ENCODE results near the gene APMAP. TPM values are rescaled to one million over a fixed set of nuclear protein-coding genes. Genes with fewer than 3 reads are reported as not detected.

APMAP gene
- total RNA-seq, 1 experiment from 2014 or later: 82.7 TPM

- RAD21 ChIA-PET (ENCODE audit: low non-redundant PET in 1 of 2, low total read pairs in 2 of 2, uncharacterized antibody in 2 of 2, unreplicated experiment in 2 of 2): no interaction called here
- no TSS peak for BruUV-seq (replicated peaks)
- DNase-seq (ENCODE audit: low read depth, low spot score): no peak
These were observed 39.5 kb upstream of the APMAP start for GRCh38 chr20:25032065-25032477.

GRCh38 chr20:25031241-25031640, 38.7 kb upstream of the APMAP start:
- no TSS peak for BruUV-seq (replicated peaks)
- Histone ChIP-seq H4K20me1 (ENCODE audit: insufficient read depth) (no peaks in the 10 kb centered on the region), H3K79me2 (ENCODE audit: insufficient read depth, low read length) (no peaks in the 10 kb centered on the region), H3K4me3 (replicated peaks in 1 of 2; ENCODE audit: low read depth in 1 of 2, low read length in 2 of 2) (no peak overlapping the region), H3K27me3 (ENCODE audit: insufficient read depth, low read length) (no peaks in the 10 kb centered on the region), H3K27ac (ENCODE audit: low read depth, low read length) (no peak overlapping the region), H3K4me1 (ENCODE audit: control insufficient read depth in 1 of 2, insufficient read depth in 2 of 2, low read length in 2 of 2) (no peaks in the 10 kb centered on the region), H3K4me2 (ENCODE audit: low read length) (no peak overlapping the region), H2AFZ (ENCODE audit: low read depth, low read length, poor library complexity, severe bottlenecking) (no peak overlapping the region), H3K9me2 (ENCODE audit: insufficient read depth) (0 out of 2 replicates have a peak, but pooled peaks cover 3% of the 10 kb centered on the region), H3K9me3 (ENCODE audit: control insufficient read depth in 1 of 2, insufficient read depth in 1 of 2, low read depth in 1 of 2, low read length in 2 of 2) (no peaks in the 10 kb centered on the region), H3K9ac (ENCODE audit: low read length) (no peak overlapping the region), H3K36me3 (ENCODE audit: control insufficient read depth in 1 of 2, insufficient read depth in 2 of 2, low read length in 2 of 2) (no peaks in the 10 kb centered on the region)
- ChIA-PET CTCF (no interaction called here), RAD21 (ENCODE audit: low non-redundant PET in 1 of 2, low total read pairs in 2 of 2, uncharacterized antibody in 2 of 2, unreplicated experiment in 2 of 2) (no interaction called here), POLR2A (no interaction called here)
- no peak for TF ChIP-seq RAD21 (IDR thresholded peaks at IDR 0.05; ENCODE audit: low read depth)
- TF ChIP-seq JUND (IDR thresholded peaks at IDR 0.05): no peak
- TF ChIP-seq SP1 (IDR thresholded peaks at IDR 0.05; ENCODE audit: low read depth): no peak
- DNase-seq (ENCODE audit: low read depth, low spot score) (no peak), ATAC-seq (no peak)
- intact Hi-C loops (cut with micrococcal nuclease): no loop called here

More at GRCh38 chr20:25032065-25032477, 39.5 kb upstream of the APMAP start:
- Histone ChIP-seq H3K79me2 (ENCODE audit: insufficient read depth, low read length) (no peaks in the 10 kb centered on the region), H3K9ac (ENCODE audit: low read length) (no peak overlapping the region), H3K4me2 (ENCODE audit: low read length) (no peak overlapping the region), H3K4me1 (ENCODE audit: control insufficient read depth in 1 of 2, insufficient read depth in 2 of 2, low read length in 2 of 2) (no peaks in the 10 kb centered on the region), H3K36me3 (ENCODE audit: control insufficient read depth in 1 of 2, insufficient read depth in 2 of 2, low read length in 2 of 2) (no peaks in the 10 kb centered on the region), H3K27ac (ENCODE audit: low read depth, low read length) (no peak overlapping the region), H3K4me3 (replicated peaks in 1 of 2; ENCODE audit: low read depth in 1 of 2, low read length in 2 of 2) (no peak overlapping the region), H3K9me3 (ENCODE audit: control insufficient read depth in 1 of 2, insufficient read depth in 1 of 2, low read depth in 1 of 2, low read length in 2 of 2) (no peaks in the 10 kb centered on the region), H3K27me3 (ENCODE audit: insufficient read depth, low read length) (no peaks in the 10 kb centered on the region), H3K9me2 (ENCODE audit: insufficient read depth) (0 out of 2 replicates have a peak, but pooled peaks cover 3% of the 10 kb centered on the region), H4K20me1 (ENCODE audit: insufficient read depth) (no peaks in the 10 kb centered on the region), H2AFZ (ENCODE audit: low read depth, low read length, poor library complexity, severe bottlenecking) (no peak overlapping the region)
- POLR2A ChIA-PET: no interaction called here
- no peak for TF ChIP-seq YY1 (IDR thresholded peaks at IDR 0.05; ENCODE audit: extremely low read depth, insufficient replicate concordance, low read depth, low read length)
- intact Hi-C loops (cut with micrococcal nuclease): no loop called here
- CTCF ChIA-PET: no interaction called here
- peak; percentile 40; the same call in 1 of the 2 replicates for ATAC-seq
